Panc1 (cell line): ENCODE results near the gene ZSCAN22. TPM values are rescaled to one million over a fixed set of nuclear protein-coding genes. Genes with fewer than 3 reads are reported as not detected.

Experiments used
- ATAC-seq: fragments of 200-7000 bp; cut with Tn5 transposase; 2 replicates; pipeline ENCODE4 v1.9.1; 2020; ENCODE audit warnings: mild to moderate bottlenecking, moderate library complexity
- BruUV-seq: library from RNA; stranded (reverse); fragments of 400-500 nt; replicated peaks from 2 replicates; lab custom pipeline; 2021; lab: Mats Ljungman, UMichigan
- CTCF ChIA-PET: fragments of 300-600 bp; sonication (Branson Sonifier 250); formaldehyde crosslinking; loops from one replicate; lab custom pipeline; 2022; ENCODE audit warnings: antibody characterized with exemption; lab: Charles Lee
- POLR2A ChIA-PET: fragments of 300-600 bp; sonication (Branson Sonifier 250); formaldehyde crosslinking; loops from one replicate; lab custom pipeline; 2022; ENCODE audit warnings: antibody characterized with exemption; lab: Charles Lee
- DNase-seq: peaks from one replicate; pipeline ENCODE4 v3.0.0-alpha.2; 2010; ENCODE audit warnings: low read depth, low spot score
- H3K27ac ChIP-seq: 2 replicates; pipeline ENCODE4 v1.5.1; 2011; ENCODE audit warnings: mild to moderate bottlenecking, low read length, inconsistent platforms
- H3K27me3 ChIP-seq: fragments of 200-500 bp; sonication (Bioruptor generic); 2 replicates; pipeline ENCODE4 v1.6.0; 2014; ENCODE audit warnings: low read length, inconsistent platforms; ENCODE audit not compliant: control insufficient read depth, insufficient read depth
- H3K36me3 ChIP-seq: fragments of 200-500 bp; sonication (Bioruptor generic); 2 replicates; pipeline ENCODE4 v1.5.1; 2014; ENCODE audit warnings: inconsistent platforms, mild to moderate bottlenecking, low read length, moderate library complexity; ENCODE audit not compliant: control insufficient read depth, insufficient read depth
- H3K4me1 ChIP-seq: 2 replicates; pipeline ENCODE4 v1.5.1; 2011; ENCODE audit warnings: inconsistent platforms, mild to moderate bottlenecking, low read length, moderate library complexity; ENCODE audit not compliant: control insufficient read depth, insufficient read depth
- H3K4me3 ChIP-seq, 2 experiments: 2 replicates each; pipeline ENCODE4 v1.5.1; 2011 to 2012; ENCODE audit warnings: low read depth in 2 of 2, low read length in 2 of 2, mild to moderate bottlenecking in 2 of 2, inconsistent platforms in 1 of 2, moderate library complexity in 1 of 2
- H3K9me3 ChIP-seq: fragments of 200-500 bp; sonication (Bioruptor generic); 2 replicates; pipeline ENCODE4 v1.5.1; 2014; ENCODE audit warnings: low read depth, mild to moderate bottlenecking, inconsistent platforms, low read length, moderate library complexity; ENCODE audit not compliant: control insufficient read depth, insufficient read depth
- POLR2AphosphoS5 ChIP-seq: IDR thresholded peaks from 2 replicates; pipeline ENCODE4 v1.6.1; 2012; ENCODE audit warnings: mild to moderate bottlenecking, low read depth, low read length, moderate library complexity
- SIN3A ChIP-seq: IDR thresholded peaks from 2 replicates; pipeline ENCODE4 v1.6.1; 2012; ENCODE audit warnings: low read depth, mild to moderate bottlenecking, low read length, moderate library complexity, borderline replicate concordance; ENCODE audit not compliant: insufficient read depth
- in situ Hi-C: cut with HindIII; loops from 2 replicates; pipeline ENCODE4 v1.10.0; 2016; ENCODE audit warnings: low sequenced_read_pairs, low pct_unique_long_range_greater_than_20kb
- intact Hi-C: fragments of 100-400 bp; cut with micrococcal nuclease; formaldehyde crosslinking; loops from one replicate; pipeline ENCODE4 v1.10.0; 2022; ENCODE audit not compliant: unreplicated experiment
- microRNA-seq: library from miRNA; unstranded; fragments of <30 nt; microRNA quantifications from one replicate; pipeline ENCODE4 v1.1.0, GENCODE V29; 2020; ENCODE audit not compliant: unreplicated experiment
- total RNA-seq: library from RNA; stranded (reverse); gene quantifications from one replicate; pipeline ENCODE4 v1.2.1, GENCODE V29; 2021; ENCODE audit not compliant: unreplicated experiment
- TF ChIP-seq, protein P1 (sequence below), 2 experiments: IDR thresholded peaks; 2 replicates each; pipeline ENCODE4 v1.6.1; 2011 to 2012; ENCODE audit warnings: low read depth in 2 of 2, control low read depth in 1 of 2, low read length in 1 of 2, mild to moderate bottlenecking in 1 of 2, moderate library complexity in 1 of 2; ENCODE audit not compliant: insufficient read depth in 1 of 2

Gene ZSCAN22
- total RNA-seq, 1 experiment from 2014 or later, result 6.6 TPM

DNA sequence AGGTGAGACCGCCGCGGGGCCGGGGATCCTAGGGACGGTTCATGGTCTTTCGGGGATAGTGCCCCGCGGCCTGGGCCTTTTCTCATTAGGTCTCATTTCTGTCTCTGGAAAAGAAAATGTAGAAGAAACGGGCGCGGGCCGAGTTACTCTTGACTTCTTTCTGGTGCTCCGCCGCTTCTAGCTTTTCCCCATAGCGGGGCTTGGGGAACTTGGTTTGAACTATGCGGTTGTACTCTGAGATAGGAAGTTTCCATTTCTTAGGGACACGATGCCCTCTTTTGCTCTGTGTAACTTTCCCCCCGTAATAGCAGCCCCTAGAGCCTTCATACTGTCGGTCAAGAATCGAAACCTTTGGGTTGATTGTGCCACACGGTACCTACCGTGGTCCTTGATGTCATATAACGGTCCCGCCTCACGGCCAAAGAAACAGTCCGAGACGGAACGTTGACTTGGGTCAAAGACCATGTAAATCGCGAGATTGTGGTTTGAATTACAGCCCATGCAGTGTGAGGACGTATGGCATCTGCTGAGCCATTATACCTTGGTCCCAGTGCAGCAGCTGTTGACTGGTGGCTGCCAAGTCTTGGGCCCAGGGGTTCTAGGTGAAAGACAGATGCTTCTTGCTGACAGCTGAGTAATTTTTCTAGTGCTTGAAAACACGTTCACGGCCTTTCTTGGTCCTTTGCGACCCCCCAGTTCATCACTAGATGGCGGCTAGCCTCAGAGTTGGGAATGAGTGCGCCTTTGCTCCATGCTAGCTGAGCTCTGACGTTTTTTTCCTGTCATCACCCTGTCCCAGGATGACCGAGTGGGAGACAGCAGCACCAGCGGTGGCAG is 60.8 kb downstream of the ZSCAN22 start:
- ATAC-seq, result 0 out of 2 replicates have a peak, but pooled peaks have one; percentile 1

DNA sequence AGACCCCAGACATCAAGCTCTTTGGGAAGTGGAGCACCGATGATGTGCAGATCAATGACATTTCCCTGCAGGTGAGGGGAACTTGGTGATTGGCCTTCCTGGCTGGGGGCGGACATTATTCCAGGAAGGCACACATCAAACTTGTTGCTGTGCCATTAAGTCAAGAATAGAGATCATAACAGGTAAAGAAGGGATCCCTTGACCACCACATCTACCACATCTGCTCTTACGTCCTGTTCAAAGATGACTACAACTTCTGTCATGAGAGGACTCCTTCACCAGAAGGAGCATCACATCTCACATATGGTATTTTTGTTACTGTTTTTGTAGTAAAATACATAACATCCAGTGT is 61.4 kb downstream of the ZSCAN22 start:
- no TSS peak for BruUV-seq

More for the DNA sequence above, 60.8 kb downstream of the ZSCAN22 start:
- TF ChIP-seq SIN3A (0 out of 2 replicates have a peak, but pooled peaks have one; percentile 48), POLR2AphosphoS5 (peak; percentile 16)
- TF ChIP-seq, protein P1, sequence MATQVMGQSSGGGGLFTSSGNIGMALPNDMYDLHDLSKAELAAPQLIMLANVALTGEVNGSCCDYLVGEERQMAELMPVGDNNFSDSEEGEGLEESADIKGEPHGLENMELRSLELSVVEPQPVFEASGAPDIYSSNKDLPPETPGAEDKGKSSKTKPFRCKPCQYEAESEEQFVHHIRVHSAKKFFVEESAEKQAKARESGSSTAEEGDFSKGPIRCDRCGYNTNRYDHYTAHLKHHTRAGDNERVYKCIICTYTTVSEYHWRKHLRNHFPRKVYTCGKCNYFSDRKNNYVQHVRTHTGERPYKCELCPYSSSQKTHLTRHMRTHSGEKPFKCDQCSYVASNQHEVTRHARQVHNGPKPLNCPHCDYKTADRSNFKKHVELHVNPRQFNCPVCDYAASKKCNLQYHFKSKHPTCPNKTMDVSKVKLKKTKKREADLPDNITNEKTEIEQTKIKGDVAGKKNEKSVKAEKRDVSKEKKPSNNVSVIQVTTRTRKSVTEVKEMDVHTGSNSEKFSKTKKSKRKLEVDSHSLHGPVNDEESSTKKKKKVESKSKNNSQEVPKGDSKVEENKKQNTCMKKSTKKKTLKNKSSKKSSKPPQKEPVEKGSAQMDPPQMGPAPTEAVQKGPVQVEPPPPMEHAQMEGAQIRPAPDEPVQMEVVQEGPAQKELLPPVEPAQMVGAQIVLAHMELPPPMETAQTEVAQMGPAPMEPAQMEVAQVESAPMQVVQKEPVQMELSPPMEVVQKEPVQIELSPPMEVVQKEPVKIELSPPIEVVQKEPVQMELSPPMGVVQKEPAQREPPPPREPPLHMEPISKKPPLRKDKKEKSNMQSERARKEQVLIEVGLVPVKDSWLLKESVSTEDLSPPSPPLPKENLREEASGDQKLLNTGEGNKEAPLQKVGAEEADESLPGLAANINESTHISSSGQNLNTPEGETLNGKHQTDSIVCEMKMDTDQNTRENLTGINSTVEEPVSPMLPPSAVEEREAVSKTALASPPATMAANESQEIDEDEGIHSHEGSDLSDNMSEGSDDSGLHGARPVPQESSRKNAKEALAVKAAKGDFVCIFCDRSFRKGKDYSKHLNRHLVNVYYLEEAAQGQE (IDR thresholded peaks at IDR 0.05; ENCODE audit: insufficient read depth in 1 of 2, low read depth in 2 of 2, low read length in 1 of 2), result no peak
- Histone ChIP-seq H3K4me1 (peaks cover 33% of the 10 kb centered on the region), H3K4me3 (peak overlapping the region; percentile 97 to 98), H3K27ac (peak overlapping the region; percentile 99), H3K9me3 (no peaks in the 10 kb centered on the region), H3K36me3 (peaks cover 27% of the 10 kb centered on the region), H3K27me3 (no peaks in the 10 kb centered on the region)
- CTCF ChIA-PET, result no interaction called here
- intact Hi-C loops (loop anchor here (5.0 kb wide), 1 partner anchor 60 kb away; the partner anchor contains the start of gene ZSCAN22), in situ Hi-C loops (no loop called here)
- no peak for DNase-seq
- BruUV-seq, result no TSS peak
- POLR2A ChIA-PET, result no interaction called here

More for the DNA sequence above, 61.4 kb downstream of the ZSCAN22 start:
- ChIA-PET CTCF (no interaction called here), POLR2A (no interaction called here)
- ATAC-seq (no peak), DNase-seq (no peak)
- in situ Hi-C loops (no loop called here), intact Hi-C loops (loop anchor here (5.0 kb wide), 1 partner anchor 61 kb away; the partner anchor contains the start of gene ZSCAN22)
- Histone ChIP-seq H3K9me3 (no peaks in the 10 kb centered on the region), H3K36me3 (peaks cover 29% of the 10 kb centered on the region), H3K4me3 (peak overlapping the region; percentile 97 to 98), H3K27me3 (no peaks in the 10 kb centered on the region), H3K4me1 (peaks cover 36% of the 10 kb centered on the region), H3K27ac (peak overlapping the region; percentile 99)
- TF ChIP-seq SIN3A (no peak), POLR2AphosphoS5 (0 out of 2 replicates have a peak, but pooled peaks have one; percentile 5)

Small RNA genes lying within 50 kb of the gene (microRNA-seq; reads per million reads assigned to microRNA genes)
- gene MIR4754 (1.3 reads per million), gene MIR6806 (not detected)

Other genes starting within 250 kb of the ZSCAN22 start
- not detected for gene ZSCAN18, start 228.8 kb upstream of the ZSCAN22 start, total RNA-seq
- 12.2 TPM for gene ZNF329, start 176.2 kb upstream of the ZSCAN22 start, total RNA-seq
- gene ZNF274, start 143.9 kb upstream of the ZSCAN22 start, total RNA-seq, result 13.7 TPM
- 48.5 TPM for gene ZNF544, start 98.1 kb upstream of the ZSCAN22 start, total RNA-seq
- gene ZNF8, start 48.0 kb upstream of the ZSCAN22 start, total RNA-seq, result 12.6 TPM
- 84.0 TPM for gene ERVK3-1, start 21.6 kb upstream of the ZSCAN22 start, total RNA-seq
- 47.4 TPM for gene A1BG, start 26.5 kb downstream of the ZSCAN22 start, total RNA-seq
- 1.9 TPM for gene ZNF497, start 35.8 kb downstream of the ZSCAN22 start, total RNA-seq
- gene ZNF837, start 54.0 kb downstream of the ZSCAN22 start, total RNA-seq, result 1.6 TPM
- gene RPS5, start 60.3 kb downstream of the ZSCAN22 start, total RNA-seq, result 1,487 TPM
- gene RNF225, start 68.7 kb downstream of the ZSCAN22 start, total RNA-seq, result 1.6 TPM
- 29.0 TPM for gene ZNF584, start 81.7 kb downstream of the ZSCAN22 start, total RNA-seq
- gene ZNF132, start 113.2 kb downstream of the ZSCAN22 start, total RNA-seq, result not detected
- 7.8 TPM for gene ZNF324B, start 124.6 kb downstream of the ZSCAN22 start, total RNA-seq
- 12.8 TPM for gene ZNF324, start 140.1 kb downstream of the ZSCAN22 start, total RNA-seq
- gene ZNF446, start 149.4 kb downstream of the ZSCAN22 start, total RNA-seq, result 20.7 TPM
- 10.7 TPM for gene SLC27A5, start 185.0 kb downstream of the ZSCAN22 start, total RNA-seq
- 24.7 TPM for gene ZBTB45, start 192.8 kb downstream of the ZSCAN22 start, total RNA-seq
- gene TRIM28, start 217.1 kb downstream of the ZSCAN22 start, total RNA-seq, result 767 TPM
- gene CHMP2A, start 228.1 kb downstream of the ZSCAN22 start, total RNA-seq, result 191 TPM
- 189 TPM for gene UBE2M, start 231.6 kb downstream of the ZSCAN22 start, total RNA-seq
- gene MZF1, start 246.3 kb downstream of the ZSCAN22 start, total RNA-seq, result 25.9 TPM